HG03095 (cell line): ENCODE measurements around the gene SLC6A8.
"Not testable (repeated sequence)": the region's sequence is repeated elsewhere in the genome, so short reads cannot be mapped to it uniquely, and the experiment has no call there.

Experiments
- ATAC-seq: cut with Tn5 transposase; IDR thresholded peaks from one replicate; pipeline ENCODE4 v1.9.1; 2021; ENCODE audit warnings: moderate library complexity; ENCODE audit not compliant: unreplicated experiment

Gene SLC6A8

DNA sequence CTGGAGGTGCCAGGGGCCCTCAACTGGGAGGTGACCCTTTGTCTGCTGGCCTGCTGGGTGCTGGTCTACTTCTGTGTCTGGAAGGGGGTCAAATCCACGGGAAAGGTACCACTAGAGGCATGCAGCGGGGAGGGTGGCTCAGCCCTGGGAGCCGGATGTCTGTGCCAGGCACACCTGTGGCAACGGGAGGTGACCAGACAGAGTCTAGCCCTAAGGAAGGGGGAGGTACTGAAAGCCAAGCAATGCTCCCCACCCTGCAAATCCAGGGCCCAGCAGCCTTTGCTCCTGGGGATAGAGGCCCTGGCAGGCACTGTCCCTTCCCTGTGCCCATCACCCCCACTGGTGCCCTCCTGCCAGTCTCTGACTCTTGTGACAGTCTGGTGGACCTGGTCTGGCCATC lies 4.3 kb downstream of the SLC6A8 start:
- no peak for ATAC-seq

DNA sequence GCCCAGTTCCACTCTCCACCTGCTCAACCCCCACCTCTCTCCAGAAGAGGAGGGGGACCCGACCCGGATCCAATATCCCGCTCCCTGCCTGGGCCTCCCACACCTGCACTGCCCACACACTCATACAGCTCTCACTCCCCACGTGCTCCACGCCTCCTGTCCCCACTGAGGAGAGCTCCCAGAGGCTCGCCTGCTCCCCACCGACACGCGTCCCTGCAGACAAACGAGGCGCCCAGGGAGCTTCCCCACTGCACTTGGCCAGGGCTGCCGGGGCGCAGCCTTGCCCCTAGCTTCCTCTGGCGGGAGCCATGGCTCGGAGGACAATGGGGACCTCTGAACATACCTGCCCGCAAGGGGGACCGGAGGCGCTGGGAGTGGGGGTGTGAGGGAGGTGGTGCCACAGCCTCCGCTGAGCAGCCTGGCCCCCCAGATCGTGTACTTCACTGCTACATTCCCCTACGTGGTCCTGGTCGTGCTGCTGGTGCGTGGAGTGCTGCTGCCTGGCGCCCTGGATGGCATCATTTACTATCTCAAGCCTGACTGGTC lies 5.0 kb downstream of the SLC6A8 start:
- ATAC-seq = no peak

DNA sequence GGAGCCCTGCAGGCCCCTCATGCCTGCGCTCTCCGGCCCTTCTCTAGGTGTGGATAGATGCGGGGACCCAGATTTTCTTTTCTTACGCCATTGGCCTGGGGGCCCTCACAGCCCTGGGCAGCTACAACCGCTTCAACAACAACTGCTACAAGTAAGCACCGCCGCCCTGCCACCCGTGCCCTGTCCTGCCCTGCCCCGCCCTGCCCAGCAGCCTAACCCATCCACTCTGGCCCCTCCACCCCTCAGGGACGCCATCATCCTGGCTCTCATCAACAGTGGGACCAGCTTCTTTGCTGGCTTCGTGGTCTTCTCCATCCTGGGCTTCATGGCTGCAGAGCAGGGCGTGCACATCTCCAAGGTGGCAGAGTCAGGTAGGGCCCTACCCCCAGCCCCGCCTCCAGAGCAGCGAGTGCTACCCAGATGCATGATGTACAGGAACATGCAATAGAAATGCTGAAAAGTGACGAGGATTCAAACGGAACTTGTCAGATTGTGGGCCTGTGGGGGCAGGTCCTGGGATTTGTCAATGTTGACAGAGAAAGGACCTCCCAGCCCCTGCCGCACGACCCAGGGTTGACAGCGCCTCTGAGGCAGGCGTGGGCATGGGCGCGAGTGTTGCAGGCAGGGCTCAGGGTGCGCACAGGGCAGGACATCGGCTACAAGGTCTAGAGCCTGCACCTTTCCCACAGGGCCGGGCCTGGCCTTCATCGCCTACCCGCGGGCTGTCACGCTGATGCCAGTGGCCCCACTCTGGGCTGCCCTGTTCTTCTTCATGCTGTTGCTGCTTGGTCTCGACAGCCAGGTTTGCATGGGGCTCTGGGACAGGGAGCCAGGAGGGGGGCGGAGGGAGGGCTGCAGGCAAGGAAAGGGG lies 5.7 kb downstream of the SLC6A8 start:
- ATAC-seq = no peak

DNA sequence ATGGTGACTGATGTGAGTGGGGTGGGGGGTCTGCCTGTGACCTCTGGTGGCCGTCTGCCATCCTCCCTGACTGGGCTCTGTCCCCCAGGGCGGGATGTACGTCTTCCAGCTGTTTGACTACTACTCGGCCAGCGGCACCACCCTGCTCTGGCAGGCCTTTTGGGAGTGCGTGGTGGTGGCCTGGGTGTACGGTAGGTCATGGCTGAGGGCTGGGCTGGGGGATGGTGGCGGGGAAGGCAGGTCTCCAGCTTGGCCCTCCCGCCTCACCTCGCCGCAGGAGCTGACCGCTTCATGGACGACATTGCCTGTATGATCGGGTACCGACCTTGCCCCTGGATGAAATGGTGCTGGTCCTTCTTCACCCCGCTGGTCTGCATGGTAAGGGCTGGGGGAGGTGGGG lies 6.5 kb downstream of the SLC6A8 start:
- not testable (repeated sequence) for ATAC-seq

DNA sequence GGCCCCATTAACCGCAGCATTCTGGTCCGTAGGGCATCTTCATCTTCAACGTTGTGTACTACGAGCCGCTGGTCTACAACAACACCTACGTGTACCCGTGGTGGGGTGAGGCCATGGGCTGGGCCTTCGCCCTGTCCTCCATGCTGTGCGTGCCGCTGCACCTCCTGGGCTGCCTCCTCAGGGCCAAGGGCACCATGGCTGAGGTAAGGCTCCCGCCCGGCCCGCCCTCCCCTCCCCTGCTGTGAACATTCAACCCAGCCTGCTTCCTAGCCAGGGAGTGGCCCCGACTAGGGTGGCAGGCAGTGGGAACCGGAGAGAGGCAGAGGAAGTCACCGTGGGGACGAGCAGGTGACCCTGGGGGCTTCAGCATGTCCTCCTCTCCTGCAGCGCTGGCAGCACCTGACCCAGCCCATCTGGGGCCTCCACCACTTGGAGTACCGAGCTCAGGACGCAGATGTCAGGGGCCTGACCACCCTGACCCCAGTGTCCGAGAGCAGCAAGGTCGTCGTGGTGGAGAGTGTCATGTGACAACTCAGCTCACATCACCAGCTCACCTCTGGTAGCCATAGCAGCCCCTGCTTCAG lies 7.1 kb downstream of the SLC6A8 start:
- no peak for ATAC-seq

DNA sequence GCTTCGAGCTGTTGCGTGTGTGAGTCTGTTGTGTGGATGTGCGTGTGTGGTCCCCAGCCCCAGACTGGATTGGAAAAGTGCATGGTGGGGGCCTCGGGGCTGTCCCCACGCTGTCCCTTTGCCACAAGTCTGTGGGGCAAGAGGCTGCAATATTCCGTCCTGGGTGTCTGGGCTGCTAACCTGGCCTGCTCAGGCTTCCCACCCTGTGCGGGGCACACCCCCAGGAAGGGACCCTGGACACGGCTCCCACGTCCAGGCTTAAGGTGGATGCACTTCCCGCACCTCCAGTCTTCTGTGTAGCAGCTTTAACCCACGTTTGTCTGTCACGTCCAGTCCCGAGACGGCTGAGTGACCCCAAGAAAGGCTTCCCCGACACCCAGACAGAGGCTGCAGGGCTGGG lies 8.4 kb downstream of the SLC6A8 start:
- ATAC-seq = no peak

DNA sequence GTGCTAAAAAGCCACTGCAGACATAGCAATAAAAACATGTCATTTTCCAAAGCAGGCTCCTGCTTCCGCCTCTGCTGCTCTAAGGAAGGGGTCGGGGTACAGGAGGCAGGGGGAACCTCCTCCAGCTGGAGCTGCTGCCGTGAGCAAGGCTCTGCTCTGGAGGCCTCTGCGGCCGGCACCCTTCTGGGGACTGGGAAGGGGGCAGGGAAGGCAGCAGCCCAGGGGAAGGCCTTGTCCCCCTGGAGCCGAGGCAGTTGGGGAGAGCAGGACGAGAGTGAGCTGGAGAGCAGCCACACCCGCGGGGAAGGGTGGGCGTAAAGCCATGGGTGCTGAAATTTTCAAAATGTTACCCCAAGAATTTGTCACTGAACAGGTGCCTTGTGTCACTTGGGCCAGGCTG lies 8.8 kb downstream of the SLC6A8 start:
- not testable (repeated sequence) for ATAC-seq

DNA sequence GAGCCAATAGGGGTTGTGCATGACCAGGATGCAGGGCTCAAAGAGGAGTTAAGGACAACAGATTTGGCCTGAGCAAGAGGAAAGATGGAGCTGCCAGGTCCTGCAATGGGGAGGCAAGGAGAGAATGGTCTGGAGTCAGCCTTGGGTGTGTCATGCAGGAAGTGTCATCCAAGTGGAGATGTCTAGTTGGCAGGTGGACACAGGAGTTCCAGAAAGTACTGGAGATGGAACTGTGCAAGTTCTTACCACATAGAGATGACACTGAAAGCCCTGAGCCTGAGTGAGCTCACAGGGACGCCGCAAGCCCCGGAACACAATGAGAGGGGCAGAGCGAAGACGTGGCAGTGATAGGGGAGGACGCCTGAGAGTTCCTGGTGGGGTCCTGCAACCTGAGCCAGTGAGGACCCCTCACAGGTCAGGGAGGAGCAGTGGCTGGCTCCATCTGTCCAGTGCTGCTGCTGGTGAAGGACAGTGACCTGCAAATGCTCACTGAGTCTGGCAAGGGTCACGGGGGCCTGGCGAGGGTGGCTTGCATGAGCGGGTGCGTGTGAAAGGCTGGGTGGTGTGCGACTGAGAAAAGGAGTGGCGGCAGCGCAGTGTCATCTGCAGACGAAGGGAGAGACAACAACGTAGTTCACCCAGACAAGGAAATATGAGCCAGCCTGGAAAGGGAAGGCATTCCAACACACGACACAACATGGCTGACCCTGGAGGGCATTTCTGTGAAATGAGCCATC lies 9.4 kb downstream of the SLC6A8 start:
- ATAC-seq = not testable (repeated sequence)

DNA sequence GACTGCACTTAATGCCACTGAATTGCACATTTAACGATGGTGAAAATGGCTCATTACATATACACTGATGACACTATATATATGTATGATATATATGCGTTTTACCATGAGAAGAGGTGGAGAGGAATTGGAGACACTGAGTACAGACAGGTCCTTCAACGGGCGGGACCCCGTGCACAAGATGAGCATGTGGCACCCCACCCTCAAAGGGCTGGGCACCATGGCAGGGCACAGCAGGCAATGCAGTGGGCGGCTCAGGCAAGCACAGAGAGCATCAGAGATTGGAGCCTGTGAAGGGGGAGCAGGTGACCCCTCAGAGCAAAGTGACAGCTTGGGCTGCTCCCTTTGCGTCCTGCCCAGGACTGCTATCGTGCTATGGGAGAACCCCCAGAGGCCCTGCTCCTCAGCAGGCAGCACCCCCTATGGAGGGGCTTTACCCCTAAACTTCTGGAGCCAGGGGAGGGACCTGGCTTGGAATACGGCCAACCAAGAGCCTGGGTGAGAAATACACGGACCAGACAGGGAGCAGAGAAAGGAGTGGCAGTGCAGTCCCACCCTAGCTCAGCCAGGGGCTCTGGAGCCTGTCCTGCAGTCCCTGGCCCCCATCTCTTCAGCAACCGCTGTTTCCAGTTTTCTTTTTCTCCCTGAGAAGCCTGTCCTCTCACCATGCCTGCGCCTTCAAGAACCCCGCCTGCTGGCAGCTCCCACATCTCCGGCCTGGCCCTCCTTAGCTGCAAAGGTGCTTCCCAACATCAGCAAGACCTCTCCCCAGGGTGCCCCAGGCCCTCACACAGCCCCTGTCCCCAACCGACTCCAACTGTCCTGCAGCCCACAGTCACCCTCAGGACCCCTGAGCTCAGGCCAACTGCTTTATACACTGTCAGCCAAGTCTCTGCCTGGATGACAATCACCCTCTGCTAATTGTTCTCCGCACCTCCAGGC lies 10.5 kb downstream of the SLC6A8 start:
- no peak for ATAC-seq

DNA sequence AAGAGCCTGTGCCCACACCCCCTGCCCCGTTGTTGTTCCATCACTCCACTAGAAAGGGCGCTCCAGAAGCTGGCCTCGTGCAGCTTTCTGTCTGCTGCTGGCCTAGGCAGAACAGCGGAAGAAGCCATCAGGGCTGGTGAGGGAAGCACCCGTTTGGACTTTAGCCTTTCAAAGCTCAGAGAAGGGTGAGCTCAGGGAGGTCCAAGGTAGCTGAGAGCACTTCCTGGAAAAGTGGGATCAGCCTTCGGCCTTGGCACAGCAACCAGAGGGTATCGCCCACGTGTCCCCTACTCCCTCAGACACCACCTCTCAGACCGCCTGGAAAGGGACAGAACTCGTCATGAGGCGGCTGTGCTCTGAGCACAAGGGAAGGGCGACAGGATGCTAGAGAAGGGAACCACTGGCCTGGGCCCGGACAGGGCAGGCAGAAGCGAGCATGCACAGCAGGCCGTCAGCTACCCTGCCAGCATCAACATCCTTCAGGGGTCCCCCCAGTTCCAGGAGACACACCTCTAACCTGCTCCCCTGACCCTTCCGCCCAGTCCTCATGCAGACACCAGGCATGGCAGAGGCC lies 11.6 kb downstream of the SLC6A8 start:
- not testable (repeated sequence) for ATAC-seq

DNA sequence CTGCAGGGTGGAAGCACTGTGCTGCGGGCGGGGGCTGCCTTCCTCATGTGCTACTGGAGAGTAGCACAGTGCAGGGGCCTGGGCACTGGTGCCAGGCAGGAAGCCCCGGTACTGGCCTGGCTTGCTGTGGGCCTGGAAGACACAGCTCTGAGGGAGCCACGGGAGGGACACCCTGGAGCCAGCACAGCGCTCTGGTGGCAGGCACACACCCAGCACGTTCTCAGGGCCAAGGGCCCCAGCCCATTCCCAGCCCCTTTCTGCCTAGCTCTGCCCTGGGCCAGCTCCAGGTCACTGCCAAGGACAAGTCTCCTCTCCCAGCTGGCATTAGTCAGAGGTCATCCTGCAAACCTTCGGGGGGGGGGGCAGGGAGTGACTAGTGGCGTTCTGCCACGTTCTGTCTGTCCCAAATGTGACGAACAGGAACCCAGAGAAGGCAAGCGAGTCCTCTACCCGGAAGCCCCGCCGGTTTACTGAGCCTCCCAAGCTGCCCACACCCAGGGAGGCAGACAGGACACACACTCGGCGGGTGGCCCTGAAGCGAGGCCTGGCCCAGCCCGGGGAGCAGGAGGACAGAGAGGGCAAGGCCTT lies 12.2 kb downstream of the SLC6A8 start:
- ATAC-seq = not testable (repeated sequence)

DNA sequence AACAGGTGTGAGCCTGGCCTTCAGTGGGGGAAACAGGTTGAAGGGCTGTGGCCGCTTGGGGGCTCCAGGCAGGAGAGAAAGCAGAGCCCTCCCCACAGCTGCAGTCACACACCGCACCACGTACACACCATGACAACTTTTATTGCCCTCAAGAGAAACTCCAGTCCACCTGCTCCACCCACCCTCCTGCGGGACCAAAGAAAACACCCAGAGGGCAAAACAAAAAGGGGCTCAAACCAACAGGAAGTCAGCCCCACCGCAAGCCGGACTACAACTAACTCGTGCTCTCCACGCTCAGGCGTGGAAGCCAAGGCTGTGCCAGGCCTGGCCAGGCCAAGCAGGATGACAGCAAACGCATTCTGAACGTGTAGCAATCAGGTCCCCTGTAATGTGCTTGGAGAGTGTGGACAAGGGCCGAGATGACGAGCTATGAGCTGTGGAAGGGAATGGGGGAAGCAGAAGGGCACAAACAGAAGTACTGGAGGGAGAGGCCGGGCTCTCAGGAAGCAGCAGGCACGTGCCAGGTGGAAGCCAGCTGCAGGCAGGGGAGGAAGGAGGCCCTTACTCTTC lies 12.7 kb downstream of the SLC6A8 start:
- ATAC-seq = no peak

DNA sequence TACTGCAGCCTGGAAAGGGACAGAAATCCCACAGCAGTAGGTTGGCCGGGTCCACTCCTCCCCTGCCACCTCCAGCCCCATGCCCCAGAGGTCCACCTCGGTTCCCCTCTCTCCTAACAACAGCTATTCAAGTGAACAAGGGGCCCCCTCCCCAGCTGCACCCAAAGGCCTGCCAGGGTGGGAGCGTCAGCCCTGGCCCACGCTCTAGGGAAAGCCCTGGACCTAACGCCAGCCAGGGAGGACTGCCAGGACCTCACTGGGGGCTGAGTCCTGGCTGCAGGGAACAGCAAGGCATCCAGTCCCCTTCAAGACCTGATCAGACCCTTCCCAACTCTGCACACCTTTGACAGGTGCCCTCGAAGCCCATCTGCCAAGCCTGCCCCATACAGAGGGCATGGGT lies 13.2 kb downstream of the SLC6A8 start:
- no peak for ATAC-seq

DNA sequence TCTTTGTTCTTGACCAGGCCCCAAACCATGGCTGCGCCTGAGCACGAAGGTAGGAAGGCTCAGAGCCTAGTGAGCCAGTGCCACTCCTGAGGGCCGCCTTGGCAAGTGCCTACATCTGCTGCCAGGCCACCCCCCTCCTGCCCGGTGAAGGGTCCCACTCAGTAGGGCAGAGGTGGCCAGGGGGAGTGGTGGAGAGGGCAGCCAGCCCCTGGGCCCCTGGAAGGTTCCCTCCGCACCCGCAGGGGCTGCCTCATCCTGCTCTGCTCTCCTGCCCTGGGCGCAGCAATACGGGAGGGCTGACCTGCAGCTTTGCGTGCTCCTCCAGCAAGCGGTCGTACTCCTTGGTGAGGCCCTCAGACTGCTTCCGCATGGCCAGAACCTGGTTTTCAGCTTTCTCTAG lies 14.0 kb downstream of the SLC6A8 start:
- no peak for ATAC-seq

DNA sequence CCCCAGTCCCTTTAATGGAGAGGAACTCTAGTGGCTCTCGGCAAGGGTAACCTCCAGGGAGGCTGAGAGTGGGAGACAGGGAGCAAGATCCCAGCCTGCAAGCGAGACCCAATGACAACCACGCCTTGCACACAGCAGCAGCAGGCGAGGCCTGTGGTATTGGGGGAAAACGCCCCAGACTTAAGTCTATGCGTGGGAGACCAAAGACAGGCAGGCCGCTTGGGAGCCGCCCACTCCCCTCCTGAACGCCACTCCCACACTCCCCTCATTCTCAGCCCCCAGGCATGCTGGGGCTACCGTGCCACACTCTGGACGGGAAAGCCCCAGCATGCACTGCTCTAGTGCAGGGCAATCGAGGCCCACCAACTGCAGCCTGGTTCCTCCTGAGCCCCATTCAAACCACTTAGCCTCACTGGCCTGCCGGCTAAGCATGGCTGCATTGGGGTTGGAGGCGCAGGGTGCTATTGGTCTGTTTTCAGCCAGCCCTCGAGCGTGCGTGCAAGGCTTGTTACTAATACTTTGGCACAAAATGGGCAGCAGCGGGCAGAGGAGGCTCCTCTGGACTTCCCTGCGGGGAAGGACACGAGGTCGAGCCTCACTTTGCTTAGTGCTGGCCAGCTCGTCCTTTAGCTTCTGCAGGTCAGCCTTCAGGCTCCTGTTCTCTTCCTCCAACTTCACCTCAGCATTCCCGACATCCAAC lies 14.8 kb downstream of the SLC6A8 start:
- no peak for ATAC-seq

DNA sequence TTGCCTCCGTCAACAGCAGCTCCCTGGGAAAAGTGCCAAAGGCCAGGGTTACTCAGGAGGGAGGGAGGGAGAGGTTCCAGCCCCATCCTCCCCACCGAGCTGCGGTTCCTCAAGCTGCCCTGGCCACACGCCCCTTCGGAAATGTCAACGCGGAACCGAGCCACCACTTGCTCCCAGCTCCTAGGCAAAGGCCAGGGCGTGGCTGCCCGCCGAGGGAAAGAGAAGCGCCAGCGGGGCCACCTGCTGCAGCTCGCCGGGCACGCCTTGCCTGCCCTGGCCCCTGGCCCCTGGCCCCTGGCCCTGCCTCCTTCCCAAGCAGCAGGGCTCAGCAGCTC lies 15.3 kb downstream of the SLC6A8 start:
- ATAC-seq = no peak

DNA sequence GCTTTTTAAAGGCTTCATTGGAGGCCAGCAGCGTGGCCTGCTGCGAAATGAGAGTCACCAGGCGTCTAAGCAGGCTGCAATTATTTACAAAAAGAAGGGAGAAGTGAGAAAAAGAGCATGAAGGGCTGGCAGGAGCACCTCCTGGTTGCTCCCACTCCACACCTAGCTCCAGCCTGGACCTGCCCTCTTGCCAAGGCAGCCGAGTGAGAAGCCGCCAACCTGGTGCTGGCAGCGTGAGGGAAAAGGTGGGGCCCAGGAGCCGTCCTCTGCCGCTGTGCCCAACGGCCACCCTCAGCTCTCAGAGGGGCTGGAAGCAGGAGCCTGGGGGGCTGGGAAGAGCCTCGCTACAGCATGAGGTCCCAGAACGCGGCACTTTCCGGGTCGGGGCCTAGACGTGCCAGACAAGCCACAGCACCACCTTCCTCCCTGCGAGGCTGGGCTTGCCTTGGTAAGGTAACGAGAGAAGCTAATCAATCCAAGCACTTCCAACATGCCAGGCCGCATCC lies 16.3 kb downstream of the SLC6A8 start:
- no peak for ATAC-seq

DNA sequence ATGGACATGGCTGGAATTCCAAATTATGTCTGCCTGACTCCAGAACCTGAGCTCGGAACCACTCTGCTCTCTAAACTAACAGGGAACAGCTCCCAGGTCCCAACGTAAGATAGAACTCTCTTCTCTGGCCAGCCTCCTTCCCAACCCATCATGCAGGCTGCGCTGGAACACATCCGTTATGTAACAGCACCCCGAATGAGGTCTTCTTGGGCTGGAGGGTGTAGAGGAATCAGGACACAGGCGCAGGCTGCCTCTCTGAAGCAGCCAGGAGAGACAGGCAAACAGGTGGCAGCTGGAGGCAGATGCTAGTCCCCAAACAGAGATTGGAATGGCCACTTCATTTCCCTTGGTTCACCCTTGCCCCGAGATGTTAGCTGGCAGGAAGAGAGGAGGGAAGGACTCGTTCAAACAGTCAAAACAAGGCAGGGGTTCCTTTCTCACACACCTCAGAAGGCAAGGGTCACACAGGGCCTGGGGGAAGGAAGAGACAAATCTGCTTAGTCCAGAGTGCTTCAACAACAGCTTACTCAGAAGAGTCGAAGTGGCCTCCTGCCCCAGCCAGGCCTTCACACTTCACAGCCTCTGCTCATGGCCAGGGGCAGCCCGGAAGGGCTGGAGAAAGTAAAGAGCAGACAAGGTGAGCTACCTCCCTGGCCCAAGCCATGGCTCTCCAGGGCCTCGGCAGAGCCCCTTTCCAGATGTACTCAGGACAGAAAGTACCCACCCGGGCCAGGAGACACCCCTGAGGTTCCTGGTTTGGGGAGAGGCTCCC lies 17.1 kb downstream of the SLC6A8 start:
- ATAC-seq = not testable (repeated sequence)
